SK-N-SH treated with all-trans-retinoic acid at 6 μM for 48 hours (cell line): ENCODE results near the gene CNDP1.

Experiments
- ATAC-seq: fragments of 200-7000 bp; cut with Tn5 transposase; 3 replicates; pipeline ENCODE4 v1.9.1; 2020; ENCODE audit warnings: mild to moderate bottlenecking, moderate library complexity
- BACH2 ChIP-seq: fragments of 250-450 bp; sonication (Bioruptor Pico); IDR thresholded peaks from 2 replicates; pipeline ENCODE4 v1.9.0; 2021; ENCODE audit warnings: mild to moderate bottlenecking, borderline replicate concordance
- CREB5 ChIP-seq: fragments of 250-450 bp; sonication (Bioruptor Pico); IDR thresholded peaks from 2 replicates; pipeline ENCODE4 v1.5.1; 2020; ENCODE audit warnings: low read depth, mild to moderate bottlenecking, moderate library complexity
- CSDC2 ChIP-seq: fragments of 250-450 bp; sonication (Bioruptor Pico); IDR thresholded peaks from 2 replicates; pipeline ENCODE4 v1.5.0; 2020; ENCODE audit warnings: mild to moderate bottlenecking, moderate library complexity
- GLIS3 ChIP-seq: fragments of 250-450 bp; sonication (Bioruptor Pico); IDR thresholded peaks from 2 replicates; pipeline ENCODE4 v1.5.0; 2020; ENCODE audit warnings: mild to moderate bottlenecking, moderate library complexity
- ISL1 ChIP-seq: fragments of 250-450 bp; sonication (Bioruptor Pico); IDR thresholded peaks from 2 replicates; pipeline ENCODE4 v2.1.2; 2022; ENCODE audit warnings: mild to moderate bottlenecking, moderate library complexity
- OSR1 ChIP-seq: fragments of 250-450 bp; sonication (Bioruptor Pico); IDR thresholded peaks from 2 replicates; pipeline ENCODE4 v1.8.0; 2022; ENCODE audit warnings: moderate library complexity, mild to moderate bottlenecking, inconsistent platforms
- PATZ1 ChIP-seq: fragments of 250-450 bp; sonication (Bioruptor Pico); IDR thresholded peaks from 2 replicates; pipeline ENCODE4 v1.8.0; 2020; ENCODE audit warnings: mild to moderate bottlenecking, moderate library complexity, borderline replicate concordance
- PPARA ChIP-seq: fragments of 250-450 bp; sonication (Bioruptor Pico); IDR thresholded peaks from 2 replicates; pipeline ENCODE4 v1.5.0; 2020; ENCODE audit warnings: mild to moderate bottlenecking, borderline replicate concordance
- RARB ChIP-seq: fragments of 250-450 bp; sonication (Bioruptor Pico); IDR thresholded peaks from 2 replicates; pipeline ENCODE4 v1.8.0; 2021; ENCODE audit warnings: mild to moderate bottlenecking, moderate library complexity
- SNAI2 ChIP-seq: fragments of 250-450 bp; sonication (Bioruptor Pico); IDR thresholded peaks from 2 replicates; pipeline ENCODE4 v1.5.0; 2020; ENCODE audit warnings: mild to moderate bottlenecking, moderate library complexity
- TCF4 ChIP-seq: fragments of 250-450 bp; sonication (Bioruptor Pico); IDR thresholded peaks from 2 replicates; pipeline ENCODE4 v1.8.0; 2021; ENCODE audit warnings: mild to moderate bottlenecking, moderate library complexity, borderline replicate concordance
- TOX ChIP-seq: fragments of 250-450 bp; sonication (Bioruptor Pico); IDR thresholded peaks from 2 replicates; pipeline ENCODE4 v1.8.0; 2021; ENCODE audit warnings: mild to moderate bottlenecking, moderate library complexity, borderline replicate concordance
- TSHZ2 ChIP-seq: fragments of 250-450 bp; sonication (Bioruptor Pico); IDR thresholded peaks from 2 replicates; pipeline ENCODE4 v1.5.0; 2020; ENCODE audit warnings: mild to moderate bottlenecking, moderate library complexity
- ZC3H10 ChIP-seq: fragments of 250-450 bp; sonication (Bioruptor Pico); IDR thresholded peaks from 2 replicates; pipeline ENCODE4 v1.5.1; 2021; ENCODE audit warnings: mild to moderate bottlenecking, moderate library complexity
- ZFP30 ChIP-seq: fragments of 450-650 bp; formaldehyde crosslinking; IDR thresholded peaks from 2 replicates; pipeline ENCODE4 v1.5.0; 2022; ENCODE audit warnings: mild to moderate bottlenecking, moderate library complexity
- ZNF565 ChIP-seq: fragments of 450-650 bp; formaldehyde crosslinking; conservative IDR thresholded peaks from 2 replicates; pipeline ENCODE4 v1.5.0; 2020; ENCODE audit warnings: low read depth, mild to moderate bottlenecking, moderate library complexity
- ZNF70 ChIP-seq: fragments of 450-650 bp; formaldehyde crosslinking; IDR thresholded peaks from 2 replicates; pipeline ENCODE4 v1.5.0; 2020; ENCODE audit warnings: mild to moderate bottlenecking, moderate library complexity
- ZNF8 ChIP-seq: fragments of 450-650 bp; formaldehyde crosslinking; IDR thresholded peaks from 2 replicates; pipeline ENCODE4 v1.5.0; 2020; ENCODE audit warnings: mild to moderate bottlenecking, moderate library complexity
- TF ChIP-seq, protein P1 (sequence below): fragments of 250-450 bp; sonication (Bioruptor Pico); IDR thresholded peaks from 2 replicates; pipeline ENCODE4 v1.5.1; 2021; ENCODE audit warnings: mild to moderate bottlenecking, moderate library complexity
- TF ChIP-seq, protein P2 (sequence below): fragments of 250-450 bp; sonication (Bioruptor Pico); IDR thresholded peaks from 2 replicates; pipeline ENCODE4 v1.8.0; 2021; ENCODE audit warnings: low read depth, mild to moderate bottlenecking, moderate library complexity, borderline replicate concordance

Gene CNDP1

GRCh38 chr18:74534150-74534969, at the start of gene CNDP1:
TSS of gene CNDP1 (plus strand) at chr18:74534500. CDS start at chr18:74534668, 168 bp downstream.
- ATAC-seq = no peak
- TF ChIP-seq TCF4 (CRISPR knock-in tag) (no peak), GLIS3 (CRISPR knock-in tag) (no peak), CREB5 (CRISPR knock-in tag) (no peak), ZFP30 (CRISPR knock-in tag) (no peak), ISL1 (no peak), CSDC2 (no peak), PATZ1 (no peak), ZNF70 (CRISPR knock-in tag) (no peak), ZNF565 (CRISPR knock-in tag) (no peak), ZNF8 (CRISPR knock-in tag) (no peak), TSHZ2 (CRISPR knock-in tag) (no peak), PPARA (no peak), SNAI2 (CRISPR knock-in tag) (no peak), RARB (CRISPR knock-in tag) (no peak), OSR1 (no peak)
- TF ChIP-seq, protein P1, sequence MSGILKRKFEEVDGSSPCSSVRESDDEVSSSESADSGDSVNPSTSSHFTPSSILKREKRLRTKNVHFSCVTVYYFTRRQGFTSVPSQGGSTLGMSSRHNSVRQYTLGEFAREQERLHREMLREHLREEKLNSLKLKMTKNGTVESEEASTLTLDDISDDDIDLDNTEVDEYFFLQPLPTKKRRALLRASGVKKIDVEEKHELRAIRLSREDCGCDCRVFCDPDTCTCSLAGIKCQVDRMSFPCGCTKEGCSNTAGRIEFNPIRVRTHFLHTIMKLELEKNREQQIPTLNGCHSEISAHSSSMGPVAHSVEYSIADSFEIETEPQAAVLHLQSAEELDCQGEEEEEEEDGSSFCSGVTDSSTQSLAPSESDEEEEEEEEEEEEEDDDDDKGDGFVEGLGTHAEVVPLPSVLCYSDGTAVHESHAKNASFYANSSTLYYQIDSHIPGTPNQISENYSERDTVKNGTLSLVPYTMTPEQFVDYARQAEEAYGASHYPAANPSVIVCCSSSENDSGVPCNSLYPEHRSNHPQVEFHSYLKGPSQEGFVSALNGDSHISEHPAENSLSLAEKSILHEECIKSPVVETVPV (CRISPR knock-in tag) = no peak

- TF ChIP-seq BACH2 (CRISPR knock-in tag) = no peak
- TF ChIP-seq GLIS3 (CRISPR knock-in tag) = no peak
- no peak; the same call in 2 of the 3 replicates for ATAC-seq
Measured at GRCh38 chr18:74486119-74486849, 48.0 kb upstream of the CNDP1 start.

GRCh38 chr18:74488354-74488753, 45.9 kb upstream of the CNDP1 start:
- no peak for ATAC-seq
- TF ChIP-seq ZC3H10 (CRISPR knock-in tag) (no peak), PPARA (no peak), TSHZ2 (CRISPR knock-in tag) (no peak), TOX (CRISPR knock-in tag) (no peak), RARB (CRISPR knock-in tag) (no peak), PATZ1 (no peak), ZFP30 (CRISPR knock-in tag) (no peak), SNAI2 (CRISPR knock-in tag) (no peak), CREB5 (CRISPR knock-in tag) (no peak), CSDC2 (no peak), ZNF8 (CRISPR knock-in tag) (no peak)
- TF ChIP-seq, protein P2, sequence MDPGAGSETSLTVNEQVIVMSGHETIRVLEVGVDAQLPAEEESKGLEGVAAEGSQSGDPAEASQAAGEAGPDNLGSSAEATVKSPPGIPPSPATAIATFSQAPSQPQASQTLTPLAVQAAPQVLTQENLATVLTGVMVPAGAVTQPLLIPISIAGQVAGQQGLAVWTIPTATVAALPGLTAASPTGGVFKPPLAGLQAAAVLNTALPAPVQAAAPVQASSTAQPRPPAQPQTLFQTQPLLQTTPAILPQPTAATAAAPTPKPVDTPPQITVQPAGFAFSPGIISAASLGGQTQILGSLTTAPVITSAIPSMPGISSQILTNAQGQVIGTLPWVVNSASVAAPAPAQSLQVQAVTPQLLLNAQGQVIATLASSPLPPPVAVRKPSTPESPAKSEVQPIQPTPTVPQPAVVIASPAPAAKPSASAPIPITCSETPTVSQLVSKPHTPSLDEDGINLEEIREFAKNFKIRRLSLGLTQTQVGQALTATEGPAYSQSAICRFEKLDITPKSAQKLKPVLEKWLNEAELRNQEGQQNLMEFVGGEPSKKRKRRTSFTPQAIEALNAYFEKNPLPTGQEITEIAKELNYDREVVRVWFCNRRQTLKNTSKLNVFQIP (CRISPR knock-in tag) = no peak
